Panc1 (cell line): ENCODE data around the gene WASF2.

Experiments used
- CTCF ChIP-seq: fragments of 450-650 bp; IDR thresholded peaks from 2 replicates; pipeline ENCODE4 v1.5.1; 2017; ENCODE audit warnings: mild to moderate bottlenecking
- SIN3A ChIP-seq: IDR thresholded peaks from 2 replicates; pipeline ENCODE4 v1.6.1; 2012; ENCODE audit warnings: low read depth, mild to moderate bottlenecking, low read length, moderate library complexity, borderline replicate concordance; ENCODE audit not compliant: insufficient read depth

GRCh38 chr1:27405074-27405473, 84.9 kb downstream of the WASF2 start:
- TF ChIP-seq CTCF = no peak
- TF ChIP-seq SIN3A = no peak
